ENCODE data around the gene GPAT2.

Gene GPAT2

DNA sequence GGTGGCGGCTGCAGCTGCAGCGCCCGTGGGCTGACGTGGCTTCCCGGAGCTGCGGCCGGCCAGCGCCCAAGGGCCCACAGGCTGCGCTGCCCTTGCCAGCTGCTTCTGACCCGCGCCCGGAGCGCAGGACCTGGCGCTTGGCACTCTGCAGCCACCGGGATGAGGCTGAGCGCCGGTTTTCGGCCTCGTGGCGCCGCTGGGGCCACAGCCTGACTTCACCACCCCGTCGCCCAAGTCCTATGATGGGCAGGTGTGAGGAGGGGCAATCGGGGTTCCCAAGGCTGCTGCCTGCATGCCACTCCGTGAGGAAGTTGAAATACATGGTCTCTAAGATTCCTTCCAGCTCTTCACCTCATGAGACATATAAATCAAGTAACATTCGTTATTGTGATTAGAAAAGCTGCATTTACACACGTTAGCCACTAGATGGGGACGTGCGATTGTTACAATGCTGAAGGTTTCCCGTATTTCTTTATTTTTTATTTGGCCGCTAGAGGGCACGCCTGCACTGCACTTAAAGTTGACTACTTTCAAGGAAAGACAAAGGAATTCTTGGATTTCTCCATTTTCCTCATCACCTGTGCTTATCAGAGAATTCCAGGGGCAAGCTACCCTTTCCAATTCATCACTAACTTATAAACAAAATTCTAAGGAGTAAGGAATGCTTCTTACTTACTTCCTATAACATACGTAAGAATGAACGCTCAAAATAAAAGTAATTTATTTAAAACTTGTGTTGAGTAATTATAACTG lies 42.0 kb downstream of the GPAT2 start:
- TF ChIP-seq, protein P1, sequence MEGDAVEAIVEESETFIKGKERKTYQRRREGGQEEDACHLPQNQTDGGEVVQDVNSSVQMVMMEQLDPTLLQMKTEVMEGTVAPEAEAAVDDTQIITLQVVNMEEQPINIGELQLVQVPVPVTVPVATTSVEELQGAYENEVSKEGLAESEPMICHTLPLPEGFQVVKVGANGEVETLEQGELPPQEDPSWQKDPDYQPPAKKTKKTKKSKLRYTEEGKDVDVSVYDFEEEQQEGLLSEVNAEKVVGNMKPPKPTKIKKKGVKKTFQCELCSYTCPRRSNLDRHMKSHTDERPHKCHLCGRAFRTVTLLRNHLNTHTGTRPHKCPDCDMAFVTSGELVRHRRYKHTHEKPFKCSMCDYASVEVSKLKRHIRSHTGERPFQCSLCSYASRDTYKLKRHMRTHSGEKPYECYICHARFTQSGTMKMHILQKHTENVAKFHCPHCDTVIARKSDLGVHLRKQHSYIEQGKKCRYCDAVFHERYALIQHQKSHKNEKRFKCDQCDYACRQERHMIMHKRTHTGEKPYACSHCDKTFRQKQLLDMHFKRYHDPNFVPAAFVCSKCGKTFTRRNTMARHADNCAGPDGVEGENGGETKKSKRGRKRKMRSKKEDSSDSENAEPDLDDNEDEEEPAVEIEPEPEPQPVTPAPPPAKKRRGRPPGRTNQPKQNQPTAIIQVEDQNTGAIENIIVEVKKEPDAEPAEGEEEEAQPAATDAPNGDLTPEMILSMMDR (IDR thresholded peaks at IDR 0.05; ENCODE audit: low read depth, low read length): peak; percentile 56
- H3K4me3 ChIP-seq (ENCODE audit: low read depth, low read length): peak overlapping the region; percentile 61

DNA sequence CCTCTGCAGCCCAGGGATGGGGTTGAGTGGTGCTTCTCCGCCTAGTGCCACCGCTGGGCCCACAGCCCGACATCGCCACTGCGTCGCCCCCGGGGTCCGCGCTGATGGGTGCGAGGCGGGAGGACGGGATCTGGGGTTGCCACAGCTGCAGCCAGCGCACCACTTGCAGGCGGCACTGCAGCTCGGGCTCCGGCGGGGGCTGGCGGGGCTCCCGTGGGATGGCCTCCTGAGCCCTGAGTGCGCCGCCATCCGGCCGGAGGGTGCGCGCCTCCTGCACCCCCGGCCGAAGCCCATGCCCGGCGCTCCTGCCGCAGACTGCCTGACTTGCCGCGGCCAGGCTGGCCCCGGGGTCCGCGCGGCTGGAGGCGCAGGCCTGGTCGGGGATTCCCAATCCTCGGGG lies 42.6 kb downstream of the GPAT2 start:
- peak overlapping the region; percentile 61 for H3K4me3 ChIP-seq (ENCODE audit: low read depth, low read length)

DNA sequence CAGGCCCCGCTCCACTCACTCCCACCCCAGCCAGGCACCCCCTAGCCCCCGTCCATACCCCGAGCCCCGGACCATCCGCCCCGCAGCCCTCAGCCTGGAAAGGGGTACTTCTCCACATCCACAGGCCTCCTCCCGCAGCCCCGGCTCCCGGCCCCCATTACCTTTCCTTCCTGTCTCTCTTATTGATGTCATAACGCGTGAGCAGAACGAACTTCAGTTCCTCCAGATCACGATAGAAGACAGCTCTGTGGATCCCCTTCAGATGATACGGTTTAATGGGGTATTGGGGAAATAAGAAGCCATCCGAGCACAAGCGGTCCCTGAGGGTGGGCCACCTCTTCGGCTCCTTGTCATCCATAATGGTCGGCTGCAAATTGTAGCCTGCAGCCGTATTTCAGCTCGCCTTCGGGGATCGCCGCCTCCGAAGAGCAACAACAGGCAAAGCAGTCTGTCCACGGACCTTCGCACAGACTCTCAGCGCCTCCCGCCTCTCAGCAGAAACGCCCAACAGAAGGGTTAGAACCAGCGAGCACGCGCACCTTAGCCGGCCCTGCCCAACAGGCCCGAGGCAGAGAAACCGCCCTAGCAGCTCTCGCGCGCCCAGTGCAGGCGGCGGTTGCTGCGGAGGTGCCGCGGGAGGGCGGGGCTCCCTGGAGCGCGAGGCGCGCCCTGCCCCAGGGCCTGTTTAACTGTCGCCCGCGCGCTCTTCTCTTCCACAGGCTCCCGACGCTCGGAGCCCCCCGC lies 43.2 kb downstream of the GPAT2 start, which contains the start of gene ANKRD36C:
Gene ANKRD36C, minus strand, starts transcription at position 474 of the 744 bp plus-strand sequence. Its CDS starts 116 bp downstream, at position 358.
- H3K4me3 ChIP-seq (ENCODE audit: low read depth, low read length): peak within 1 kb of the TSS; percentile 74

DNA sequence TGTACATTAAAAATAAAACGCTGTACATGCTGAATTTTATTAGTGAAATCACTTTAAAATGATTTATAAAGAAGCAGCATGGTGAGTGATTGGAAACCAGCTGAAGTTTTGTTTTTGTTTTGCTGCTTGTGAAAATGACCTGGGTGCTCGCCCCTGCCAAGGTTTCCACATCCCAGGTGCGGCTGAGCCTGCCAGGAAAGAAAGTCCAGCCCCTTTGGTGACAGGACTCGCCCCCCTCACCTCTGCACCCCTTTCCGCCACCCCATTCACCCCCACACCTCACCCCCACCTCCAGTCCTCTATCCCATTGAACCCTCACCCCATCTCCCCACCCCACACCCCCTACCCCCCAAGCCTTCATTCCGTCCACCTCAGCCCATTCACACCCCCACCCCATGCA lies 43.8 kb downstream of the GPAT2 start:
- H3K4me3 ChIP-seq (ENCODE audit: low read depth, low read length): peak overlapping the region; percentile 44
